GM18520 (cell line): ENCODE results near the gene PPARG.
"Not testable (repeated sequence)": the region's sequence is repeated elsewhere in the genome, so short reads cannot be mapped to it uniquely, and the experiment has no call there.

ENCODE experiments used
- ATAC-seq: cut with Tn5 transposase; IDR thresholded peaks from one replicate; pipeline ENCODE4 v1.9.1; 2021; ENCODE audit not compliant: unreplicated experiment

PPARG gene

DNA sequence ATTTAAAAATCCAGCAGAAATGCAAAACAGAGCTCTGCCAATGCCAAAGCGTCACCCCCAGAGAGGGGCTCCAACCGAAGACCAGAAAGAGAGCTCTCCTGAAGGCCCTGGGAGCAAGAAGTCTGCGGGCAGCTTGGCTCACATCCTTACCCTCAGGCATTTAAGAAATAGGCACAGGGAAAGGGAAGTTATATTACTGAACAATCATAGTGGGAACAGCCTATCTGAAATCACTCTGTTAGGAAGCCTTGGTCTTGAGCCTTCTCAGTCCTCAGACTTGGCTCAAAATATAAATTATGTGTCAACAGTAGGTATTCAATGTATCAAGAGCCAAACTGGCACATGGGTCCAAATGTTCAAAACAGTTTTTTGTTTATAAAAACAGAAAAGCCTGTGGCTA, 10.3 kb upstream of the PPARG start:
- ATAC-seq: no peak

DNA sequence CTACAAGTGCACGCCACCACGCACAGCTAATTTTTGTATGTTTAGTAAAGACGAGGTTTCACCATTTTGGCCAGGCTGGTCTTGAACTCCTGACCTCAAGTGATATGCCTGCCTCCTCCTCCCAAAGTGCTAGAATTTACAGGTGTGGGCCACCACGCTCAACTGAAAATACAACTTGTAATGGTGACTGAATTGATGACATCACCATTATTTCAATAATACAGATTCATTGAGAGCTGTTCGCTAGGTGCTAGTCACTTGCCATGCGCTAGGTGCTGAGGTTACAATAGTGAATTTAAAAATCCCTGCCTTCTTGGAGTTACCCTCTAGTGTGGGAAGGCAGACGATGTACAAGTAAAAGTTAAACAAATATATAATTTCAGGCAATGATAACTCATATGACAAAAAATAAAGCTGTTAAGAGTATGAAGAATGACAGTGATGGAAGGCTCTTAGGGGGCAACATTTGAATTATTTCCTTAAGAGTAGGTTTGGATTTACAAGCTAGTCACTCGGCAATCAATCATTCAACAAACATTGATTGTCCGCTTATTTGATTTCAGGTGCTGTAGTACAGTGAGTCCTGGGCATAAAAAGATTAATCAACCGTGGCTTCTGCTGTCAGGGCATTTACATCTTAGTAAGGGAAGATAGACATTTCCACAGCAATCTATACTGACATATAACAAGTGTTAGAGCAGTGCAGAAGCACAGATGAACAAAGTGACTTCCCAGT, 9.1 kb upstream of the PPARG start:
- no peak for ATAC-seq

DNA sequence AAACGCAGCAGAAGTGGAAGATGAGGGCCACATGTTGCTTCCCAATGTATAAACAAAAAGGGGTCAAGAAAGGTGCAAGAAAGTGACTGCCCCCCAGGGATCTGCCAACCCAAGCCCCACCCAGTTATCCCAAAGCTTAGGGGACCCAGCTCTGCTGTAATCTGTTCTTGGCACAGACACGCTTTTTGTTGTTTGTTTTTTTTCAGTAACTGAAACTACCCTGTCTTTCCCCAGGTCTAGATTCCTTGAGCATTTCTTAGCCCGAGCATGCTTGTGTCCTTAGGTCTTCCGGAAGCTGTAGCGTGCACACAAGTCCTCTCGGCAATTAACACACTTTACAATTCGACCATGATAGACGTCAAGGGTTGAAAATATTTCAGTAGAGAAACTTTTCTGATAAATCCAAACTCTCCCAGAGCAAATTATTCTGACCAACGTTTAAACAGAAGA, 8.5 kb upstream of the PPARG start:
- ATAC-seq: no peak

DNA sequence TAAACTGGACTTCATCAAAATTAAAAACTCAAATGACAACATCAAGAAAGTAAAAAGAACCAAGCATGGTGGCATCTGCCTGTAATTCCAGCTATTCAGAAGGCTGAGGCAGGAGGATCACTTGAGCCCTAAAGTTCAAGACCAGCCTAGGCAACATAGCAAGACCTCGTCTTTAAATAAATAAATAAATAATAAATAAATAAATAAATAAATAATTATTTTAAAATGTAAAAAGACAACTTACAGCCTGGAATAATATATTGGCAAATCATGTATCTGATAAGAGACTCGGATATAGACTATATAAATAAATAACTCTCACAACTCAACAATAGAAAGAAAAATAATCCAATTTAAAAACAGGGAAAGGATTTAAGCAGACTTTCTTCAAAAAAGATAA, 4.3 kb upstream of the PPARG start:
- no peak for ATAC-seq

DNA sequence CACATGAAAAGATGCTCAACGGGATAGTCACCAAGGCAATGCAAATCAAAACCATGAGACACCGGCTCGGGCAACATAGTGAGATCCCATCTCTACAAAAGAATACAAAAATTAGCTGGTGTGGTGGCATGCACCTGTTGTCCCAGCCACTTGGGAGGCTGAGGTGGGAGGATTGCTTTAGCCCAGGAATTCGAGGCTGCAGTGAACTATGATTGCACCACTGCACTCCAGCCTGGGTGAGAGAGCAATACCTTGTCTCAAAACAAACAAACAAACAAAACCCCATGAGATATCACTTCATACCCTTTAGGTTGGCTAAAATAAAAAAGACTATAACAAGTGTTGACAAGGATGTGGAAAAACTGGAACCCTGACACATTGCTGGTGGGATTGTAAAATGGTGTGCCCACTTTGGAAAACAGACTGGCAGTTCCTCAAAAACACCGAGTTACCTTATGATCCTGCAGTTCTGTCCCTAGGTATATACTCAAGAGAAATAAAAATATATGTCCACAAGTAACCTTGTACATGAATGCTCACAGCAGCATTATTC, 3.8 kb upstream of the PPARG start:
- no peak for ATAC-seq

DNA sequence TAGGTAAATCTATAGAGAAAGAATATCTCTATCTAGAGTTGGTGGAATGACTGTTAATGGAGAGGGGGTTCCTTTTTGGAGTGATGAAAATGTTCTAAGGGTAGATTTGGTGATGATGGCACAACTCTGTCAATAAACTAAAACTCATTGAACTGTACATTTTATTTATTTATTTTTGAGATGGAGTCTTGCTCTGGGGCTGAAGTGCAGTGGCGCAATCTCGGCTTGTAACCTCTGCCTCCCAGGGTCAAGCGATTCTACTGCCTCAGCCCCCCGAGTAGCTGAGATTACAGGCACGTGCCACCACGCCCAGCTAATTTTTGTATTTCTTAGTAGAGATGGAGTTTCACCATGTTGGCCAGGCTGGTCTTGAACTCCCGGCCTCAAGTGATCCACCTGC, 3.1 kb upstream of the PPARG start:
- not testable (repeated sequence) for ATAC-seq

DNA sequence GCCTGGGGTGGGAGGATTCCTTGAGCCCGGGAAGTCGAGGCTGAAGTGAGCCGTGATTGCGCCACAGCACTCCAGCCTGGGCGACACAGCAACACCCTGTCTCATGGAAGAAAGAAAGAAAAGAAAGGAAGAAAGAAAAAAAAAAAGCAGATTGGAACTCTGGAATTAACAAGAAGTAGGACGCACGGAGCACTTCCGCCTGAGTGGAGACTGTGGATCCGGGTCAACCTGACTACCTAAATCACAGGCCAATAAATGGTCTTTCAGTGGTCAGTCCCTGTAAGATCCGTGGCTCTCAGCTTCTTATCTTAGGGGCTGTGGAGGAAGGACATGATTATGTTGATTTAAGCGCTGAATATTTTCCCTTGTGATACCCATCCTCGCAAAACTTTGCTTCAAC, 2.4 kb upstream of the PPARG start:
- no peak for ATAC-seq

DNA sequence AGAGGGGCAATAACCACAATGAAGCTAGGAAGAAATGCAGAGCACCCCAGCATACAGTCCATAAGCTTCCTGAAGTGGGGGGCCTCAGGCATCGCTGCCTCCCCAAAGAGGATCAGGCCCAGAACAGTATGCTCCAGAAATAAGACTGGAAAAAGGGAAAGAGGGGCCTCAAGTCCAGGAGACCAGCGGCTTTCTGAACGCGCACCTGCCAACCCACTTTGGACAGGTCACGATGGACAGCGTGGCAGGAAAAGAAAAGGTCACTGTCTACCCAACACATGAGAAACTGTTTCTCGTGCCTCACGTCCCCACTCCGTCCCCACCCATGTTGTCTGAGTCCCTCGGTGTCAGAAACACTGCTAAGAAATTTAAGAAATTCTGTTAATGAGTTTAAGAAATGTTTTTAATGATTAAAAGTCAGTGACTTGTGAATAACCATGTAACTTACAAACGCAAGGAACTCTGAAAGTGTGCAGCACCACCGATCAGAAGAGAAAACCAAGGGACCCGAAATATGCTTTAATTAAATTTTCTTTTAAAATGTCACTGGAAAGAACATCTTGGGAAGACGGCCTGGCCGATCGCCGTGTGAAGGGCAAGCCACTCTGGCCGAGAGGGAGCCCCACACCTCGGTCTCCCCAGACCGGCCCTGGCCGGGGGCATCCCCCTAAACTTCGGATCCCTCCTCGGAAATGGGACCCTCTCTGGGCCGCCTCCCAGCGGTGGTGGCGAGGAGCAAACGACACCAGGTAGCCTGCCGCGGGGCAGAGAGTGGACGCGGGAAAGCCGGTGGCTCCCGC, 1.7 kb upstream of the PPARG start:
- no peak for ATAC-seq

DNA sequence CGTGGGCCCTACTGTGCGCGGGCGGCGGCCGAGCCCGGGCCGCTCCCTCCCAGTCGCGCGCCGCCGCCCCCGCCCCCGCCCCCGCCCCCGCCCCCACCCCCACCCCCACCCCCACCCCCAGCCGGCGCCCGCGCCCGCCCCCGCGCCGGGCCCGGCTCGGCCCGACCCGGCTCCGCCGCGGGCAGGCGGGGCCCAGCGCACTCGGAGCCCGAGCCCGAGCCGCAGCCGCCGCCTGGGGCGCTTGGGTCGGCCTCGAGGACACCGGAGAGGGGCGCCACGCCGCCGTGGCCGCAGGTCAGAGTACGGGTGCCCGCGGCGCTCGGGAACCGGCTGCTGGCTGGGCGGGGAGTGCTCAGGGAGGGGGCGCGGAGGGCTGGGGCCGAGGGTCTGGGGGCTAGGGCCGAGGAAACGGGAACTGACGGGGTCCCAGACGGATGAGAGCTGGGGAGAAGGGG, 1.1 kb upstream of the PPARG start:
- no peak for ATAC-seq

DNA sequence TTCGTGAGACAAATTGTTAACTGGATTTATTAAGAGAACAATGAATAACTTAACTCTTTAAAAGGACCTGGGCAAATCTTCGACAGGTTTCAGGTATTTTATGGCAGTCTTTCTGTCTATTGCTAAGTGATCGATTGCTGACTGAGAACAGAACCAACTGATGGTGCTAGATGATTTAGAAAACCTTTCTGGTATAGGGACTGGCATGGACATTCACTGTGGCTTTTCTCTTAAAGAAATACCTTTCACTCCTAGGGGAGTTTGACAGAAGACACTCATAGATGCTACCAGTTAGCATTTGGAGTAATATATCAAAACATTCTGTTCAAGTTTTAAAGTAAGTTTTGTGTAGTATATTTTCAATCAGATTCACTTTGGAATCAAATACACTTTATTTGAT, 654 bp downstream of the PPARG start:
- no peak for ATAC-seq

DNA sequence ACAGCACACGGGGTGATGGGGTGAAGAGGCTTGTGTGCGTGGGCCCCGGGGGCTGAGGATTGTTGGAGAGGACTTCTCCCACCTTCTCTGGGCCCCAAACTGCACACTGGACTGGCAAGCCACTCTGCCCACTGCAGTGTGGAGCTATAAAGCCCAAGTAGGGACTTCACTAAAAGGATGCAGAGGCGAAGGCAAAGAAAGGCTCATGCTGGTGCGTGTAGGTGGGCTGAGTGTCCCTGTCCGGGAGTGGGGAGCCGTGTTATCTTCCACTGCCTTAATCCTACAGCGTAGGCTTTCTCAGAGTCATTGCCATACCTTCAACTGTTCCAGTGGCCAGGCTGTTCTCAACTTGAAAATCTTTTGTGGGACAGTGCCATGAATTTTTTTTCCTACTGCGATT, 3.9 kb downstream of the PPARG start:
- no peak for ATAC-seq

DNA sequence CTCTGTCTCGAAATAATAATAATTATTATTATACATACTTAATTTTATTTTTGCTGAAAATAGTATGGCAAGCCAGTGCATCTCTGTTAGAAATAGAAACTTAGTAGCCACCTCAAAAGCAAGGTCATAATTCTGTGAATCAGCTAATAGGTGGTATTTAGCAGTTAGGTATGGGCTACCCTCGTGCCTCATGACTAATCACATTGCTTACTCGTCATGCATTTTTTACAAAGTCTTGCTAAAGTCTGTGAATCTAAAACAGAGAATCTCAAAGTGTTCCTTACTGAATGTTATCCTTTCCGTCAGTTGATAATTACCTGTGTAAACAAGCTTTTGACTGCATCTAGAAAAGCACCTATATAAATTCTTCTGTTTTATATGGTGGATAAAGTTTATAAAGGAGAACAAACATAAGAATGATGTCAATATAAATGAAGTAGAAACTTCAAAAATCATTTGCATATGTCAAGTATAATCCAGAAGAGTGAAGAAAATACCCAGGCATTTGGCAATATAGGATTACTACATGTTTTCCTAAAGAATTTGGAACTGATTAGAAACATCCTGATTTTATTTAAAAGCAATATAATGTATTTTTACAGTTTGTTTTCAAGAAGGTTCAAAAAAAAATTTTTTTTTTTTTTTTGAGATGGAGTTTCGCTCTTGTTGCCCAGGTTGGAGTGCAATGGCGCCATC, 6.2 kb downstream of the PPARG start:
- no peak for ATAC-seq

DNA sequence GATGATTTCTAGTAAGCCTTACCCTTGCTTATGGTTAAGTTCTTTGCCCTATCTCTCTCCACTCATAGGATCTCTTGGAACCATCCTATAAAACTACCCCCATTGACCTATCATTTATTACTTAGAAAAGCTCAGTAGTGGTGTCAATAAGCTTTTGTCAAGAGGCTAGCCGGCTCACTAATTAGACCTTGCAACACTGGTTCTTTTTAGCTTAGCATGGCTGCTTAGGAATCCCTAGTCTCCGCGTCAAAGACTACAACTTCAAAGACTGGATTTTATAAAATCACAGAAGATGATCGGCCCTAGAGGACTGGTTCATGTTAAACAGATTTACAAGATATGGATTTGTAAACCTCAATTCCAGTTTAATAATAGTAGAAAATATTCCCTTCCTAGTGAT, 7.6 kb downstream of the PPARG start:
- no peak for ATAC-seq

DNA sequence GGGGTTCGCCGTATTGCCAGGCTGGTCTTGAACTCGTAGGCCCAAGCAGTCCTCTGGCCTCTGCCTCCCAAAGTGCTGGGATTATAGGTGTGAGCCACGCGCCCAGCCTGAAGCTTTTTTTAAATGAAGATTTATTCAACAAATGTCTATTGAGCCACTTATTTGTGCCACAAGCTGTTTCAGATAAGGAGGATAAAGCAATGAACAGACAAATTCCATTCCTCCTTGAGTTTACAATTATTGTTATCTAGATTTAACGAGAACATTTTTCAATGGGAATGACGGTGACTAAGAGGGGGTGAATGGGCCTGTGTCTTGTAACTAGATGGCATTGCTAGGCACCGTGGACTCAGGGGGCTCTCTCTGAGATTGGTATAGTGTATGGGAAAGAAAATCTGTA, 10.2 kb downstream of the PPARG start:
- ATAC-seq: no peak

DNA sequence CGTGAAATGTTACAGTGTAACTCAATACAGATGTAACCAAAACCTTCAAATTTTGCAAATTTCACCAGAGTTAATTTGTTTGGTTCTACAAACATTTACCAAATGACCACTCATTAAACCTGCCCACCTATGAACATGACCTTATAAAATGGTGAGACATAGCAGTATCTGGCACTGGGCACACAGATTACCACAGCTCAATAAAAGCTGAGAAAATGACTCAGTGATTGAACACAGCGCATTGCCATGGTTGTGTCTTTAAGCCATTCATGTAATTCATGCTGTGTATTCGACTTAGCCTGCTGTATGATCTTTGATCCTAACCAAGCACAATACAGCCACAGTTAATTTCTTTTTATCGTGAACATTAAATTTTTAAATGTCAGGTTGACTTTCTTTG, 11.3 kb downstream of the PPARG start:
- no peak for ATAC-seq

DNA sequence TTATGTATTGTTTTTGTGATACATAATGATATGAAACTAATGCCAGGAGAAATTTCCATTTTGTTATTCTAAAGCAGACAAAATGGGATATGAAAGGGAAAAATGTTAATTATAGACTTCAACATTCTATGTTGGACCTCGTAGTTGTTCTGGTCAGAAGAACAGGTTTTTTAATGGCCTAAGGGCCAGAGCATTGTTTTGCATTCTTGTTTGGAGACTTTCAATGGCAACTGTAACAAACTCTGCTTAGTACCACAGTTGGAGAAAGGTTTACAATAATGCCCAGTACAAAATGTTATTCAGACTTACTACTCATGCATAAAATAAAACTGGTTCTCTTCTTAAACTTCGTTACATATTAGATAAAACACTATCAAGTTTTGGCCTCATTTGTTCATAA, 12.2 kb downstream of the PPARG start:
- no peak for ATAC-seq

DNA sequence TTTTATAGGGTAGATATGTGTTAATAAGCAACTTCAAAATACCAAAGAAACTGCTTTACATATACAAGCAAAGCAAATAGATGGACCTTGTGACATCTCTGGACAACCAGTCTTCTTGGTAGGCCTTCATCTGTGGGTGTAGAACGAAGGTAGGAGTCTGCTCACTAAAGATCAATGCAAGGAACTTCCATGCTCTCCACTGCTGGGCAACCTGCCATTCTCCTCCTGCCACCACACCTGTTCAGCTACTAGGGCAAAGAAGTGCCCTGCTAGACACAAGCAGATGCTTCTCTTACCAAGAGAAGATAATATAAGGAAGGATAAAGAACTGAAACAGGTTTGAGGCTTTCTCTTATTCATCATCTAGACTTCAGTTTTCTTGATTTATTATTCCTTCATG, 12.6 kb downstream of the PPARG start:
- no peak for ATAC-seq

DNA sequence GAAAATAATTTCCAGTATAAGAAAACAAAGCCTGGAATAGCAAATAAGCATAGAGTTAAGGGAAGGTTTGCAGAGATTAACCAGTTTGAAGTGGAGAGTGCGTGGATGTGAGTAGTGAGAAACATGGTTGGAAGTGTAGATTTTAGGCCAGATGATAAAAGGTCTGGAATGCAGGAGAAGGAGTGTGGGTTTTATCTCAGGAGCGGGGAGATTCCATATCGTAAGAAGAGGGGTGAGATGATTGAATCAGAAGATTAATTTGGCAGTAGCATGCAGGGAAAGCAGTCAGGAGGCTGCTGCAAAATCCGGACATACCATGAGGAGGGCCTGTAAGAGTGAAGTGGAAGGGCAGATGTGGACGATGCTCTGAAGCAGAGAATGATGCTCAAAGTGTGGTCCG, 13.7 kb downstream of the PPARG start:
- no peak for ATAC-seq

DNA sequence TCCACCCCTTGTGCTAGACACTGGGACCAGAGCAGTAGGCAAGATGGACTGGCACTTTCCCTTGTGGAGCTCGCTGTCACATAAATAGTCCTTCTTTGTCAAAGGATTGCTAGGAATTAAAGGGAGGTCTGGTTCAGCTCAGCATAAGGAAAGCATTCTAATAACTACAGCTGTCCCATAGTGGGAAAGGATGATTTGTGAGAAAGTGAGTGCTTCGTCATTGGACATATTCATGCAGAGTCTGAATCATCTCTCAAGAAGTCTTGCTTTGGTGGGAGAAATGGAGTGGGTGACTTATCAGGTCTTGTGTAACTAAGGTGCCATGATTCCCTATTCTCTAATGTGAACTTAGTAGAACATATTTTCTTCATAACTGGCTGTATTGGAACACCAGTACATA, 14.7 kb downstream of the PPARG start:
- ATAC-seq: no peak

DNA sequence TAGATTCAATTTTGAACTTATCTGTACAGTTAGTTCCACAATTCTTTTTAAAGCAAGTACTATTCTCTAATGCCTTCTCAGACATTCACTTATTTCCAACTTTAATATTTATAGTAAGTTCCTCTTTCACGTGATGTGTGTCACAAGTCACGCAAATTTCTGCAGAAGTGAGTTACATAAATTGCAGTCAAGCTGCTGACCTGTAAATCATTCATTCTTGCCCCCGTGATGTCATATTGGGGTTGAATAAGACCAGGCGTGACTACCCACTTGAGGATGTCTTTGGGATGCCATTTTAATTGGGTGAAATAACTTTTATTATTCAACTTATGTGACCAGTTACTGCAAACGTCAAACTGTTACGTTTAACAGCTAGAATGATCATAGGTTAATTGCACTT, 15.1 kb downstream of the PPARG start:
- ATAC-seq: no peak

DNA sequence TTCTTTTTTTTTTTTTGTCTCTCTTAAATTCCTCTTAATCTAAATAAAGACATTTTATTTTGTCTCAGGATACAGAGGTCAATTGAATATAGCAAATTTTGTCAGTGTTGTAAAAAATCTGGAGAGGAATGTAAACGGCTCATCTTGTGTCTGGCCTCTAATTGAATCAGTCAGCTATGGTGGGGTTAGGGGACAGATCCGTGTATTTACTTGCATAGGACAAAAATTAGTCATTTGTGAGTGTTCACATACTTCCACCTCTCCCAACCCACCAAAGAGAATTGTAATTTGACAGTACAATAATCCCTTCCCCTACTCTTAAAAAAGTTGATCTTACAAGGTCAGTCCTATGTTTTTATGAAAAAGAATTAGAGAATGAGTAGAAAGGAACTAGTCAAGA, 18.3 kb downstream of the PPARG start:
- no peak for ATAC-seq

DNA sequence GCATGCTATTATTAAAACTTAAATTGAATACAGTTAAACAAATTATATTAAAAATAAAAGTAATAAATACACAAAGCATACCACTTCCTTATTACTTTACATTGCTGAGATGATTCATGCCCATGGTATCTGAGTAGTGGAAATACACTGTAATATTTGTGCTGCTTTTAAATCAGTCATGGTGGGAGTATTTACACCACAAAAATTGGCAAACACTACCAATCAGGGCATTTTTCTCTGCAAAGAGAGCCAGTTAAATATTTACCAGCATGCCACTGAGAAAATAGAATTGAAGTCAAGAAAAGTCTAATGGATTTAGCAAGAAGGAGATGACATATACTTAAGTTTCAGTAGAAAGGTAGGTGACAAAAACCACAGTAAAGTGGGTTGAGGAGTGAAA, 19.6 kb downstream of the PPARG start:
- ATAC-seq: no peak
